ENCODE measurements around the gene TLK2.
"Not testable (repeated sequence)": the region's sequence is repeated elsewhere in the genome, so short reads cannot be mapped to it uniquely, and the experiment has no call there.

GRCh38 chr17:62521295-62521694, 42.7 kb downstream of the TLK2 start:
- TF ChIP-seq CTCF (IDR thresholded peaks at IDR 0.05; ENCODE audit: low read depth, low read length); EZH2phosphoT487 (IDR thresholded peaks at IDR 0.05; ENCODE audit: low read depth): not testable (repeated sequence)
